COR-L47 (cell line): ENCODE measurements around the gene PPP1CA.
"Not testable (repeated sequence)": the region's sequence is repeated elsewhere in the genome, so short reads cannot be mapped to it uniquely, and the experiment has no call there.

Experiments
- DNase-seq: peaks from one replicate; lab custom pipeline; 2025; lab: John Stamatoyannopoulos, UW

Gene PPP1CA

GRCh38 chr11:67402192-67402839, 658 bp upstream of the PPP1CA start:
- not testable (repeated sequence) for DNase-seq

- no peak for DNase-seq
Observed at GRCh38 chr11:67400942-67401494, 640 bp downstream of the PPP1CA start.

GRCh38 chr11:67400251-67400941, 1.3 kb downstream of the PPP1CA start:
- DNase-seq, result no peak

GRCh38 chr11:67398661-67399563, 2.7 kb downstream of the PPP1CA start:
- DNase-seq, result no peak

- no peak for DNase-seq
Observed at GRCh38 chr11:67397986-67398660, 3.5 kb downstream of the PPP1CA start.

- no peak for DNase-seq
Observed at GRCh38 chr11:67397536-67397935, 4.1 kb downstream of the PPP1CA start.

- no peak for DNase-seq
Observed at GRCh38 chr11:67396587-67397389, 4.9 kb downstream of the PPP1CA start.

- DNase-seq, result no peak
Observed at GRCh38 chr11:67396259-67396581, 5.4 kb downstream of the PPP1CA start.

GRCh38 chr11:67395555-67396258, 6.0 kb downstream of the PPP1CA start:
- DNase-seq, result no peak

- DNase-seq, result no peak
Observed at GRCh38 chr11:67393990-67394389, 7.7 kb downstream of the PPP1CA start.

GRCh38 chr11:67393437-67393836, 8.2 kb downstream of the PPP1CA start:
- no peak for DNase-seq

- no peak for DNase-seq
Observed at GRCh38 chr11:67392183-67392715, 9.4 kb downstream of the PPP1CA start.

GRCh38 chr11:67391304-67392182, 10.1 kb downstream of the PPP1CA start, which contains the start of gene RAD9A:
RAD9A (plus strand) TSS chr11:67391986; CDS start chr11:67392045, 59 bp downstream.
- DNase-seq, result peak; percentile 93

- no peak for DNase-seq
Observed at GRCh38 chr11:67390947-67391303, 10.7 kb downstream of the PPP1CA start.

GRCh38 chr11:67389477-67389876, 12.2 kb downstream of the PPP1CA start:
- DNase-seq, result no peak

GRCh38 chr11:67387518-67387917, 14.1 kb downstream of the PPP1CA start:
- DNase-seq, result no peak

- no peak for DNase-seq
Observed at GRCh38 chr11:67387069-67387468, 14.6 kb downstream of the PPP1CA start.

GRCh38 chr11:67384851-67385366, 16.7 kb downstream of the PPP1CA start:
- peak; percentile 55 for DNase-seq
